HepG2 (cell line): ENCODE results near the gene FAHD2A. TPM values are rescaled to one million over a fixed set of nuclear protein-coding genes. Genes with fewer than 3 reads are reported as not detected.

Source experiments
- ASH2L ChIP-seq: fragments of 300-600, 200-600 bp; sonication (generic); IDR thresholded peaks from 2 replicates; pipeline ENCODE4 v1.7.0; 2017; ENCODE audit warnings: low read depth, mild to moderate bottlenecking, moderate library complexity, mixed read lengths, low read length; ENCODE audit not compliant: insufficient read length
- CBX5 ChIP-seq: sonication (generic); formaldehyde crosslinking; IDR thresholded peaks from 2 replicates; pipeline ENCODE4 v1.4.0; 2020; ENCODE audit warnings: missing genetic modification reagents, borderline replicate concordance
- ESRRA ChIP-seq: sonication (generic); formaldehyde crosslinking; IDR thresholded peaks from 2 replicates; pipeline ENCODE4 v1.5.1; 2020; ENCODE audit warnings: mild to moderate bottlenecking, low read depth, missing genetic modification reagents
- EZH2 ChIP-seq: conservative IDR thresholded peaks from 2 replicates; pipeline ENCODE4 v1.6.1; 2012; ENCODE audit warnings: mild to moderate bottlenecking, low read depth, low read length, moderate library complexity
- FOSL1 ChIP-seq: sonication (generic); formaldehyde crosslinking; IDR thresholded peaks from 2 replicates; pipeline ENCODE4 v1.9.0; 2021; ENCODE audit warnings: missing genetic modification reagents, borderline replicate concordance
- HBP1 ChIP-seq: IDR thresholded peaks from 2 replicates; pipeline ENCODE4 v1.6.1; 2016; ENCODE audit warnings: low read depth, control low read depth
- MTA1 ChIP-seq: sonication (generic); formaldehyde crosslinking; IDR thresholded peaks from 2 replicates; pipeline ENCODE4 v1.4.0; 2020; ENCODE audit warnings: missing genetic modification reagents, mild to moderate bottlenecking, borderline replicate concordance
- ONECUT2 ChIP-seq: sonication (generic); formaldehyde crosslinking; IDR thresholded peaks from 2 replicates; pipeline ENCODE4 v1.4.0; 2020; ENCODE audit warnings: missing genetic modification reagents
- PHF20 ChIP-seq: sonication (generic); formaldehyde crosslinking; IDR thresholded peaks from 2 replicates; pipeline ENCODE4 v1.5.0; 2020; ENCODE audit warnings: mild to moderate bottlenecking, missing genetic modification reagents
- SMAD9 ChIP-seq: sonication (generic); formaldehyde crosslinking; IDR thresholded peaks from 2 replicates; pipeline ENCODE4 v1.5.1; 2020; ENCODE audit warnings: mild to moderate bottlenecking, missing genetic modification reagents
- SMARCE1 ChIP-seq: fragments of 450-650 bp; IDR thresholded peaks from 2 replicates; pipeline ENCODE4 v1.6.1; 2017; ENCODE audit warnings: borderline replicate concordance
- WIZ ChIP-seq: sonication (generic); formaldehyde crosslinking; IDR thresholded peaks from 2 replicates; pipeline ENCODE4 v1.5.1; 2020; ENCODE audit warnings: mild to moderate bottlenecking, missing genetic modification reagents
- ZBTB7A ChIP-seq: sonication (generic); formaldehyde crosslinking; IDR thresholded peaks from 2 replicates; pipeline ENCODE4 v1.8.0; 2022; ENCODE audit warnings: mild to moderate bottlenecking, missing genetic modification reagents
- ZC3H4 ChIP-seq: sonication (generic); formaldehyde crosslinking; IDR thresholded peaks from 2 replicates; pipeline ENCODE4 v1.4.0; 2020; ENCODE audit warnings: missing genetic modification reagents, borderline replicate concordance
- ZKSCAN5 ChIP-seq: sonication (generic); formaldehyde crosslinking; IDR thresholded peaks from 2 replicates; pipeline ENCODE4 v1.5.1; 2020; ENCODE audit warnings: mild to moderate bottlenecking, missing genetic modification reagents
- ZMYM3 ChIP-seq: sonication (generic); formaldehyde crosslinking; IDR thresholded peaks from 2 replicates; pipeline ENCODE4 v1.5.1; 2020; ENCODE audit warnings: mild to moderate bottlenecking, missing genetic modification reagents
- ZMYM4 ChIP-seq: sonication (generic); formaldehyde crosslinking; IDR thresholded peaks from 2 replicates; pipeline ENCODE4 v1.8.1; 2023; ENCODE audit warnings: mild to moderate bottlenecking, missing genetic modification reagents
- ZNF180 ChIP-seq: sonication (generic); formaldehyde crosslinking; IDR thresholded peaks from 2 replicates; pipeline ENCODE4 v1.4.0; 2020; ENCODE audit warnings: low read depth, missing genetic modification reagents, borderline replicate concordance
- ZNF280D ChIP-seq: sonication (generic); formaldehyde crosslinking; IDR thresholded peaks from 2 replicates; pipeline ENCODE4 v1.5.1; 2020; ENCODE audit warnings: mild to moderate bottlenecking, missing genetic modification reagents
- ZNF354B ChIP-seq: sonication (generic); formaldehyde crosslinking; IDR thresholded peaks from 2 replicates; pipeline ENCODE4 v1.8.0; 2022; ENCODE audit warnings: mild to moderate bottlenecking, missing genetic modification reagents
- ZNF503 ChIP-seq: sonication (generic); formaldehyde crosslinking; IDR thresholded peaks from 2 replicates; pipeline ENCODE4 v1.4.0; 2020; ENCODE audit warnings: missing genetic modification reagents
- ZNF510 ChIP-seq: sonication (generic); formaldehyde crosslinking; IDR thresholded peaks from 2 replicates; pipeline ENCODE4 v1.4.0; 2020; ENCODE audit warnings: low read depth, mild to moderate bottlenecking, missing genetic modification reagents
- ZNF558 ChIP-seq: sonication (generic); formaldehyde crosslinking; IDR thresholded peaks from 2 replicates; pipeline ENCODE4 v1.9.0; 2022; ENCODE audit warnings: mild to moderate bottlenecking, missing genetic modification reagents, borderline replicate concordance
- ZNF749 ChIP-seq: sonication (generic); formaldehyde crosslinking; IDR thresholded peaks from 2 replicates; pipeline ENCODE4 v1.8.0; 2022; ENCODE audit warnings: mild to moderate bottlenecking, missing genetic modification reagents, moderate library complexity, borderline replicate concordance
- ZSCAN22 ChIP-seq: sonication (generic); formaldehyde crosslinking; IDR thresholded peaks from 2 replicates; pipeline ENCODE4 v1.4.0; 2020; ENCODE audit warnings: mild to moderate bottlenecking, missing genetic modification reagents
- polyA plus RNA-seq, 8 experiments: library from polyadenylated mRNA; depleted of rRNA in 3 of 8; stranded (reverse) in 7 of 8; unstranded in 1 of 8; fragments of >200 nt; fragmentation: Illumina TruSeq in 4 of 8; extraction: Trizol in 4 of 8; gene quantifications; 2 replicates each; pipeline versions ENCODE4 v1.2.1 to v1.2.3, GENCODE V29; 2011 to 2016; ENCODE audit warnings: low read depth in 4 of 8, missing spikeins in 1 of 8, mixed read lengths in 1 of 8; ENCODE audit not compliant: insufficient read depth in 1 of 8
- total RNA-seq, 5 experiments: library from RNA; depleted of rRNA; stranded (reverse); fragments of >200 nt; fragmentation: Illumina TruSeq; extraction: Trizol; gene quantifications; 2 replicates each; pipeline ENCODE4 v1.2.3, GENCODE V29; 2016; ENCODE audit warnings: low read depth in 1 of 5

The FAHD2A gene
- total and polyA plus RNA-seq, 2 of the 13 experiments (the other 11 are each of a cell fraction or from before 2014, with no cell fraction given), result 34.0 to 44.2 TPM

- TF ChIP-seq ZC3H4 (CRISPR knock-in tag), result no peak
- TF ChIP-seq ONECUT2, result no peak
- TF ChIP-seq SMAD9, result no peak
- TF ChIP-seq HBP1 (CRISPR knock-in tag), result peak; percentile 66; the same call in 1 of the 2 replicates
- peak; percentile 77 for TF ChIP-seq ASH2L
- no peak for TF ChIP-seq ZNF280D
- peak; percentile 97 for TF ChIP-seq ZBTB7A (CRISPR knock-in tag)
- peak; percentile 99 for TF ChIP-seq ESRRA
- TF ChIP-seq EZH2, result no peak
- no peak for TF ChIP-seq ZSCAN22 (CRISPR knock-in tag)
- TF ChIP-seq ZNF180 (CRISPR knock-in tag), result no peak
- peak; percentile 64; the same call in 1 of the 2 replicates for TF ChIP-seq ZNF354B
- TF ChIP-seq ZKSCAN5 (CRISPR knock-in tag), result no peak
- TF ChIP-seq ZNF510 (CRISPR knock-in tag), result no peak
- no peak for TF ChIP-seq ZNF558 (CRISPR knock-in tag)
- TF ChIP-seq FOSL1 (CRISPR knock-in tag), result peak; percentile 50; the same call in 1 of the 2 replicates
- TF ChIP-seq MTA1 (CRISPR knock-in tag), result peak; percentile 97
- peak; percentile 74; the same call in 1 of the 2 replicates for TF ChIP-seq CBX5 (CRISPR knock-in tag)
- TF ChIP-seq WIZ (CRISPR knock-in tag), result peak; percentile 90
- no peak for TF ChIP-seq ZNF749 (CRISPR knock-in tag)
- 0 out of 2 replicates have a peak, but pooled peaks have one; percentile 34 for TF ChIP-seq PHF20 (CRISPR knock-in tag)
- peak; percentile 73; the same call in 1 of the 2 replicates for TF ChIP-seq ZMYM3 (CRISPR knock-in tag)
- TF ChIP-seq SMARCE1, result no peak
- peak; percentile 84 for TF ChIP-seq ZMYM4 (CRISPR knock-in tag)
- TF ChIP-seq ZNF503 (CRISPR knock-in tag), result 0 out of 2 replicates have a peak, but pooled peaks have one; percentile 46
Measured at GRCh38 chr2:95390272-95390880, 12.1 kb upstream of the FAHD2A start (continued).
